ENCODE data around the gene GAS7.

The GAS7 gene

DNA sequence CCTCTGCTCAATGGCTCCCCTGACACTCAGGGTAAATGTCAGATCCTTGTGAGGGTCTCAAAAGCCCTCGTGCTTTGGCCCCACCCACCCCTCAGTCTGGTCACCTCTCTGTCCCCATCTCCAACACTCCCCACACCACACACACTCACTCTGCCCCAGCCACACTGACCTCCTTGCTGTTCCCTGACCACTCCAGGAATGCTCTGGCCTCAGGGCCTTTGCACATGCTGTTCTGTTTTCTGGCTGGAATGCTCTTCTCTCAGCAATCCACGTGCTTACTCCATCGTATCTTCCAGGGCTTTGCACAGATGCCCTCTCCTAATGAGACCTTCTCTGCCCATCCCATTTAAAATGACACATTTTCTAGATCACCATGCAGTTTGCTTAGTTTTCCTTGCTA lies 28.2 kb downstream of the GAS7 start:
- H3K4me3 ChIP-seq (ENCODE audit: low read depth, low read length, poor library complexity, severe bottlenecking): no peak overlapping the region
- no peaks in the 10 kb centered on the region for H3K36me3 ChIP-seq (ENCODE audit: insufficient read depth, low read length)
- no peak overlapping the region for H3K4me2 ChIP-seq (ENCODE audit: low read length)
- no peak for TF ChIP-seq EZH2 (IDR thresholded peaks at IDR 0.05; ENCODE audit: borderline replicate concordance, low read length)
- TF ChIP-seq, protein P1, sequence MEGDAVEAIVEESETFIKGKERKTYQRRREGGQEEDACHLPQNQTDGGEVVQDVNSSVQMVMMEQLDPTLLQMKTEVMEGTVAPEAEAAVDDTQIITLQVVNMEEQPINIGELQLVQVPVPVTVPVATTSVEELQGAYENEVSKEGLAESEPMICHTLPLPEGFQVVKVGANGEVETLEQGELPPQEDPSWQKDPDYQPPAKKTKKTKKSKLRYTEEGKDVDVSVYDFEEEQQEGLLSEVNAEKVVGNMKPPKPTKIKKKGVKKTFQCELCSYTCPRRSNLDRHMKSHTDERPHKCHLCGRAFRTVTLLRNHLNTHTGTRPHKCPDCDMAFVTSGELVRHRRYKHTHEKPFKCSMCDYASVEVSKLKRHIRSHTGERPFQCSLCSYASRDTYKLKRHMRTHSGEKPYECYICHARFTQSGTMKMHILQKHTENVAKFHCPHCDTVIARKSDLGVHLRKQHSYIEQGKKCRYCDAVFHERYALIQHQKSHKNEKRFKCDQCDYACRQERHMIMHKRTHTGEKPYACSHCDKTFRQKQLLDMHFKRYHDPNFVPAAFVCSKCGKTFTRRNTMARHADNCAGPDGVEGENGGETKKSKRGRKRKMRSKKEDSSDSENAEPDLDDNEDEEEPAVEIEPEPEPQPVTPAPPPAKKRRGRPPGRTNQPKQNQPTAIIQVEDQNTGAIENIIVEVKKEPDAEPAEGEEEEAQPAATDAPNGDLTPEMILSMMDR (IDR thresholded peaks at IDR 0.05; ENCODE audit: low read length): no peak
- no peaks in the 10 kb centered on the region for H3F3A ChIP-seq (ENCODE audit: insufficient read depth, low read length)
- no peaks in the 10 kb centered on the region for H3K79me2 ChIP-seq (ENCODE audit: insufficient read depth, low read length)
- no peak overlapping the region for H3K9ac ChIP-seq (ENCODE audit: low read length)
- H3K9me2 ChIP-seq (ENCODE audit: low read depth, low read length): no peaks in the 10 kb centered on the region
- no peaks in the 10 kb centered on the region for H3K27me3 ChIP-seq (ENCODE audit: insufficient read depth, low read length)
- H3K4me1 ChIP-seq (ENCODE audit: insufficient read depth, low read length, severe bottlenecking): no peaks in the 10 kb centered on the region
- no peaks in the 10 kb centered on the region for H3K9me3 ChIP-seq (ENCODE audit: low read length)
- no peaks in the 10 kb centered on the region for H4K20me1 ChIP-seq (ENCODE audit: insufficient read depth, low read length)
- no peak overlapping the region for H2AFZ ChIP-seq (ENCODE audit: low read length)
- H3K27ac ChIP-seq (ENCODE audit: low read depth, low read length, poor library complexity, severe bottlenecking): no peak overlapping the region

- Histone ChIP-seq H3K4me2 (ENCODE audit: low read length) (no peak overlapping the region), H4K20me1 (ENCODE audit: insufficient read depth, low read length) (no peaks in the 10 kb centered on the region), H3K4me3 (ENCODE audit: low read depth, low read length, poor library complexity, severe bottlenecking) (no peak overlapping the region), H3K79me2 (ENCODE audit: insufficient read depth, low read length) (no peaks in the 10 kb centered on the region), H3K27me3 (ENCODE audit: insufficient read depth, low read length) (no peaks in the 10 kb centered on the region), H2AFZ (ENCODE audit: low read length) (no peak overlapping the region), H3K9me3 (ENCODE audit: low read length) (no peaks in the 10 kb centered on the region), H3F3A (ENCODE audit: insufficient read depth, low read length) (no peaks in the 10 kb centered on the region), H3K9ac (ENCODE audit: low read length) (no peak overlapping the region), H3K27ac (ENCODE audit: low read depth, low read length, poor library complexity, severe bottlenecking) (no peak overlapping the region), H3K36me3 (ENCODE audit: insufficient read depth, low read length) (no peaks in the 10 kb centered on the region), H3K9me2 (ENCODE audit: low read depth, low read length) (no peaks in the 10 kb centered on the region), H3K4me1 (ENCODE audit: insufficient read depth, low read length, severe bottlenecking) (no peaks in the 10 kb centered on the region)
- TF ChIP-seq, protein P1 (IDR thresholded peaks at IDR 0.05; ENCODE audit: low read length): no peak
- no peak for TF ChIP-seq EZH2 (IDR thresholded peaks at IDR 0.05; ENCODE audit: borderline replicate concordance, low read length)
Observed at GRCh38 chr17:10169290-10169689, 29.1 kb downstream of the GAS7 start.

DNA sequence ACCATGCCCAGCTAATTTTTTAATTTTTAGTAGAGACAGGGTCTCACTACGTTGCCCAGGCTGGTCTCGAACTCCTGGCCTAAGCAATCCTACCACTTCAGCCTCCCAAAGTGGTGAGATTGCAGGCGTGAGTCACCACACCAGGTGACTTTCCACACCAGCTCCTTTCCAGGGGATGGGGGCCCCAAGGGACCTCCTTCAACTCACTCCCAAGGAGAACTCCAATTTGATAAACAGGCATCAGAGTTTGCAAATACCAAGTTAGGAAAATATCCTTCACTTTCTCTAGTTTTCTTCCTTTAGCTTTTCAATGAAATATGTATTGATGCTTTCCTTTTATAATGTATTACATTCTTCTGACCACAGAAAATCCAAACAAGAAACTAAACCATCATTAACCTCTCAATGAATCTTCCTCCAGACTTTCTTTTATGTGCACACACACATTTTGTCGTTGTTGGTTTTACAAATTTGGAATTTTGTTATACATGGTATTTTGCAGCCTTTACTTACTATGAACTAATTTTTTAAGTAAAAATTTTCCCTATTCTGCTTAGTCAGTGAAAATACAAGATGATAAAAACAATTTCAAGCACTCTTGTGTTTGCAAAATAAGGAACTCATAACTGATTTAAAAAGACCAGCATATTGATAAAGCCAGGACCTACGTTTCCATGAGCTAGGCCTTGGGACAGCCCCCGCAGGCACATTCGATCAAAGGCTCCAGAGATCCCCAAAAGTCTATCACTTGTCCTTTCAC lies 32.0 kb downstream of the GAS7 start:
- Histone ChIP-seq H3K9ac (ENCODE audit: low read length) (no peak overlapping the region), H3K36me3 (ENCODE audit: insufficient read depth, low read length) (no peaks in the 10 kb centered on the region), H4K20me1 (ENCODE audit: insufficient read depth, low read length) (no peaks in the 10 kb centered on the region), H3F3A (ENCODE audit: insufficient read depth, low read length) (no peaks in the 10 kb centered on the region), H3K79me2 (ENCODE audit: insufficient read depth, low read length) (no peaks in the 10 kb centered on the region), H3K4me1 (ENCODE audit: insufficient read depth, low read length, severe bottlenecking) (no peaks in the 10 kb centered on the region), H3K4me2 (ENCODE audit: low read length) (no peak overlapping the region), H3K9me3 (ENCODE audit: low read length) (no peaks in the 10 kb centered on the region), H3K4me3 (ENCODE audit: low read depth, low read length, poor library complexity, severe bottlenecking) (no peak overlapping the region), H3K27ac (ENCODE audit: low read depth, low read length, poor library complexity, severe bottlenecking) (no peak overlapping the region), H3K9me2 (ENCODE audit: low read depth, low read length) (no peaks in the 10 kb centered on the region), H3K27me3 (ENCODE audit: insufficient read depth, low read length) (no peaks in the 10 kb centered on the region), H2AFZ (ENCODE audit: low read length) (no peak overlapping the region)
- TF ChIP-seq, protein P1 (IDR thresholded peaks at IDR 0.05; ENCODE audit: low read length): no peak
- TF ChIP-seq EZH2 (IDR thresholded peaks at IDR 0.05; ENCODE audit: borderline replicate concordance, low read length): no peak
